GM19328 (cell line): ENCODE measurements around the gene TRAF6.
"Not testable (repeated sequence)": the region's sequence is repeated elsewhere in the genome, so short reads cannot be mapped to it uniquely, and the experiment has no call there.

Source experiments
- ATAC-seq: cut with Tn5 transposase; IDR thresholded peaks from one replicate; pipeline ENCODE4 v1.9.1; 2021; ENCODE audit warnings: mild to moderate bottlenecking, moderate library complexity; ENCODE audit not compliant: unreplicated experiment

TRAF6 gene, protein sequence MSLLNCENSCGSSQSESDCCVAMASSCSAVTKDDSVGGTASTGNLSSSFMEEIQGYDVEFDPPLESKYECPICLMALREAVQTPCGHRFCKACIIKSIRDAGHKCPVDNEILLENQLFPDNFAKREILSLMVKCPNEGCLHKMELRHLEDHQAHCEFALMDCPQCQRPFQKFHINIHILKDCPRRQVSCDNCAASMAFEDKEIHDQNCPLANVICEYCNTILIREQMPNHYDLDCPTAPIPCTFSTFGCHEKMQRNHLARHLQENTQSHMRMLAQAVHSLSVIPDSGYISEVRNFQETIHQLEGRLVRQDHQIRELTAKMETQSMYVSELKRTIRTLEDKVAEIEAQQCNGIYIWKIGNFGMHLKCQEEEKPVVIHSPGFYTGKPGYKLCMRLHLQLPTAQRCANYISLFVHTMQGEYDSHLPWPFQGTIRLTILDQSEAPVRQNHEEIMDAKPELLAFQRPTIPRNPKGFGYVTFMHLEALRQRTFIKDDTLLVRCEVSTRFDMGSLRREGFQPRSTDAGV

DNA sequence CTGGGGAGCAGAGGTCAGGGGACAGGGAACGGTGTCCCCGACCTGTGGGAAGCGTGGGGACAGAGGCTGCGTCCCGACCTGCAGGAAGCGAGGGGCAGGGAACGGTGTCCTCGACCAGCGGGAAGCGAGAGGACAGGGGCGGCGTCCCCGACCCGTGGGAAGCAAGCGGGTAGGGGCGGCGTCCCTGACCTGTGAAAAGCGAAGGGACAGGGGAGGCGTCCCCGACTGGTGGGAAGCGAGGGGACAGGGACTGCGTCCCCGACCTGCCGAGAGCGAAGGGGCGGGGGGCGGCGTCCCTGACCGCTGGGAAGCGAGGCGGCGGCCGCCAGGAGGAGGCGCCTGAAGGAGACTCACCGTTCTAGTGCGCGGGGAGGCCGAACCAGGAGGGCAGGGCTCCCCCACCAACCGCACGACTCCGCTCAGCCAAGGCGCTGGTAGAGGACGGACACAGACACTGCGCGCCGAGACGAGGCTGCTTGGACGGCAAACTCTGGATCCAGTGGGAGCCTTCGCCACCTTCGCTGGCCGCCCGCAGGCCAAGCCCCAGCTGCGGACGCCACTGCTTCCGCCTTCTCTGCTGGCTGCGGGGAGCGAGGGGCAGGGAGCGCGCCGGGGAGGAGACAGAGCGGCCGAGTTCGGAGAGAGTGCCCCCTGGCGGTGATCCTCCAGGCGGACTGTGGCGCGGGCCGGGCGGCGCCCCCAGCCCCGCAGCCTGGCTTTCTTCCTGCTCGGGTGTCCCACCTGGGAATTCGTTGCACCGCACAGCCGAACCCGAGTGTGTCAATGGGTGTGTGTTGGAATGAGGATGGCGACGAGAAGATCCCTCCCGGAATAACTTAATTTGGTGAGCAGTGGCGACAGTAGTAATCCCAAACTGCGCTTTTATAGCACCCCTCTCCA, at the start of gene TRAF6:
TSS of gene TRAF6 (minus strand) at position 579 of the 900 bp plus-strand sequence. CDS start 8,757 bp downstream, outside the sequence.
- peak; percentile 96 for ATAC-seq

DNA sequence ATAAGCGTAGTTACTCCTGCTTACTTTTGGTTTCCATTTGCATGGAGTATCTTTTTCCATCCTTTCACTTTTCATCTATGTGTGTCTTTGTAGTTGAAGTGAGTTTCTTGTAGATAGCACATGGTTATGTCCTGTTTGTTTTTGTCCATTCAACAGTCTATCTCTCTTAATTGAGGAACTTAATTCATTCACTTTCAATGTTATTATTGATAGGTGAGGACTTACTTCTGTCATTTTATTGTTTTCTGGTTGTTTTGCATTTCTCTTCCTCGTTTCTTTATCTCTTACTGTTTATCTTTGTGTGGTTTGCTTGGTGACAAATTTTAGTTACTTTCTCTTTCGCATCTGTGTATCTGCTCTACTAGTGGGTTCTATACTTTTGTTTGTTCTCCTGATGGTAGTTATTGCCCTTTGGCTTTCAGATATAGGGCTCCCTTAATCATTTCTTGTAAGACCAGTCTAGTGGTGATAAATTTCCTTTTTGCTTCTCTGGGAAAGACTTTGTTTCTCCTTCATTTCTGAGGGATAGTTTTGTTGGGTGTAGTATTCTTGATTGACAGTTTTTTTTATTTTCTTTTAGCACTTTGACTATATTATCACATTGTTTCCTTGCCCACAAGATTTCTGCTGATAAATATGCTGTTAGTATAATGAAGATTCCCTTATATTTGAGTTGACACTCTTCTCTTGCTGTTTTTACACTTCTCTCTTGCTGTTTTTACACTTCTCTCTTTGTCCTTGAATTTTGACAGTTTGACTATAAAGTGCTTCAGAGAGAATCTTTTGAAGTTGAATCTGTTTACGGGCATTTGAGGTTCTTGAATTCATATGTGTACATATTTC, 48.7 kb upstream of the TRAF6 start:
- peak; percentile 83 for ATAC-seq

DNA sequence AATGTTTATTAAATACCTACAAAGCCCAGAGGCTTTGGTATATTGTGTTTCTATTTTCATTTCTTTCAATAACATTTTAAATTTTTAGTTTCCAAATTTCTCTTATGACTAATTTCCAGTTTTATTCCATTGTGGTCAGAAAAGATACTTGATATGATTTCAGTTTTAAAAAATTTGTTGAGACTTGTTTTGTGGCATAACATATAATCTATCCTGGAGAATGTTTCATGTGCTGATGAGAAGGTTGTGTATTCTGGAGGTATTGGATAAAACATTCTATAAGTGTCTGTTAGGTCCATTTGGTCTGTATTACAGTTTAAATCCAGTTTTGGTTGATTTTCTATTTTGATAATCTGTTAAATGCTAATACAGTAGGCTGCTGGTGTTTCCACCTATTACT, 47.9 kb upstream of the TRAF6 start:
- no peak for ATAC-seq

DNA sequence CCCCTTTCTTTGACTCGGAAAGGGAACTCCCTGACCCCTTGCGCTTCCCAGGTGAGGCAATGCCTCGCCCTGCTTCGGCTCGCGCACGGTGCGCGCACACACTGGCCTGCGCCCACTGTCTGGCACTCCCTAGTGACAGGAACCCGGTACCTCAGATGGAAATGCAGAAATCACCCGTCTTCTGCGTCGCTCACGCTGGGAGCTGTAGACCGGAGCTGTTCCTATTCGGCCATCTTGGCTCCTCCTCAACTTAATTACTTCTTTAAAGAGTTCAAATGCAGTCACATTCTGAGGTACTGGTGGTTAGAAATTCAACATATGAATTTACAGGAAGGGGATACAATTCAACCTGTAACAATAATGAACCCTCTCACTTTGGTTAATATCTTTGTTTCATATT, 47.3 kb upstream of the TRAF6 start:
- not testable (repeated sequence) for ATAC-seq

DNA sequence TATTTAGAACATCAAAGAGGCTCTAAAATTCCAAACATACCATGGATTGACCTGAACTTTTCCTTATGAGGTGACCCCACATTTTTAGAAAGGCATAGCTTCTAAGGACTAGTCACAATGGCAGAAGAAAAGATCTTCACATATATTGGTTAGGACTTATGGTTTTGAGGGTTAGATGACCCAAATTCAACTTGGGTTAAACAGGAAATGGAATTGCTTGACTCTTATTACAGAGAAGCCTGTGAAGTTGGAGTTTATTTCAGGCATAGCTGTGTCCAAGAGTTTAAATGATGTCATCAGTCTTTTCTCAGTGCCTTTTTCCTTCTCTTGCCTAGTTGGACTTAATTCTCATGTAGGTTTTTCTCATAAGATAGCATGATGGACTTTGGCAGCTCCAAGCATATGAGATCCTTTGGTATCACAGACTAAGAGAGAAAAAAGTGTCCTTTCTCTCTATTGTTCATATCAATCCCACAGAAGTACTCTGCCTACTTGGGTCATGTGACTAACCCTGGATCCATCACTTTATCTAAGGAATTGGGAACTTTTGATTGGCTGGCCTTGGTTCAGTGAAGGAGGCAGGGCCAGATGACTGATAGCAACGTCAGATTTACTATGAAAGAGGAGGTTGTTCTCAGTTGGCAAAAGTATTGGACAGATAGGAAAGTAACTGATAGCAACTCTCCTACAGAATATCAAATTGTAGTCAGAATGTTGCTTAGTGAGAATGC, 40.5 kb upstream of the TRAF6 start:
- no peak for ATAC-seq

DNA sequence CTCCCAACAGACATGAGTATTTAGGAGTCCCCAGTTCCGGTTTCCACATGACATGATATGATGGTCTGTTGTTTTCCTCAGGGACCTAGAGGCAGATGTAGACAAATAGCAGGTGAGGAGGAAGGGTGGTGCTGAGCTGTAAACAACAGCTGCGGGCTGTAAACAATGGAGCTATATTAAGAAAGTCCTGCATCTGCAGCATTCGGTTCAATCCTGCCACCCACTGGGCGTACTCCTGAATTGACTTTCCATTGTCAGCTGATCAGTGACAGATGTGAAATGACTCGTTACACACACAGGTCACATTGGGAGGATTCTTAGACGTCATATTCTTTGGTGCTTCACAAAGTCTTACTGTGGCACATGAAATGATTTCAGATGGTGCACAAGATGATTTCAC, 30.9 kb upstream of the TRAF6 start:
- ATAC-seq = peak; percentile 95

DNA sequence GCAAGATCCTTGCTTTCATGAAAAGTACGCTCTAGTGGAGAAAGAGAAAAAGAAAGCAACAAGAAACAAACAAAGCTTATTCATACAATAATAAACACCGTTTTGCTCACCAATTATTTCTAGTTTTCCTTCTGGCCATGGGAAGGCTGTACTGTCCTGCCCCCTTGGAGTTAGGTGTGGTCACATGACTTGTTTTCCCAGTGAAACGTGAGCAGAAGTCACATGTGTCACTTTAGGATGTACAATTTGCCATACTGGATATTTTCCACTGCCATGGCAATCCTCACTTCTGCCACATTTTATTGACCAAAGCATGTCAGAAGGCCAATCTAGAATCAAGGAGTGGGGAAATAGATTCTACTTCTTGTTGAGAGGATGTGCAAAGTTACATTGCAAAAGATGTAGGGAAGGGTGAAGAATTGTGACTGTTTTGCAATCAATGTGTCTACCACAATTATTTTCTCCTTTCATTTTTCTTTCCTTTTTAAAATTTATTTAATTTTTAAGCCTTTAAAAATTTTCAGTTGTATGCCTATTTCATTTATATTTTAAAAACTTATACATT, 24.3 kb upstream of the TRAF6 start:
- ATAC-seq = no peak

DNA sequence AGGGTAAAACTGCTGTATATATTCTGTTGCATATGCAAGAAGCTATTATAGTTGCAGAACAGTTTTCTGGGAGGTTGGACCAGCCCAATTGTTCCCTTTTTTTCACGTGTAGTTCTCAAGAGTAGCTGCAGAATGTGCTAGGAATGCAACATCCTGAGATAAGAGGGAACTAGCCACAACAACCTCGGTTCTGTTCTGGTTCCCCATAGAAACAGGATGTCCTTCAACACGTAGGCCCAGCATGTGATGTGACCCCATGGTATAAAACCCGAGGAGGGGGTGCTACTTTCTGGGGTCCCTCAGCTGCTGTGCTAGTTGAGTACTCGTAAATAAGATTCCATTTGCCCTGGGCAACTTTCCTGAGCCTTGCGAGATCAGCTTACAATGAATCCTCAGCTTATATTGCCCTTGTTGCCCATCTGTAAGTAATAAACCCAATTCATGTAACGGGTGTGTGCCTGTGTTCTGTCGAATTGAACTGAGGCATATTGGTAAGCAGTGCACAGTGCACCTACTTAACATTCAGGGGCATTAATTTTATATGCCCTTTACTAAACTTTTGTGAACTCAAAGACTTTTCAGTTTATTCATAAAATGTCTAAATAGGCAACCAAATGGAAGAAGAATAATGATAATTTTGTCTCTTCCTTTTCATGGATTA, 23.0 kb upstream of the TRAF6 start:
- no peak for ATAC-seq

DNA sequence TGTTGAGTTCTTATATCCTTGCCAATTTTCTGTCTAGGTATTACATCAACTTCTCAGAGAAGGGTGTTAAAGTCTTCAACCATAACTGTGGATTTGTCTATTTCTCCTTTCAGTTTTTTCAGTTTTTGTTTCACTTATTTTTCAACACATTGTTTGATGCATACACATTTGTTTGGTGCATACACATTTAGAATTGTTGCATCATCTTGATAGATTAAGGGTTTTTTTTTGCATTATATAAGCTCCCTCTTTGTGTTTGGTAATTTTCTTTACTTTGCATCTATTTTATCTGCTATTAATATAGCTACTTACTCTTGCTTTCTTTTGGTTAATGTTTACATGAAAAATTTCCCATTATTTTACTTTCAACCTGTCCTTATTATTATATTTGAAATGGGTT, 20.8 kb upstream of the TRAF6 start:
- no peak for ATAC-seq

DNA sequence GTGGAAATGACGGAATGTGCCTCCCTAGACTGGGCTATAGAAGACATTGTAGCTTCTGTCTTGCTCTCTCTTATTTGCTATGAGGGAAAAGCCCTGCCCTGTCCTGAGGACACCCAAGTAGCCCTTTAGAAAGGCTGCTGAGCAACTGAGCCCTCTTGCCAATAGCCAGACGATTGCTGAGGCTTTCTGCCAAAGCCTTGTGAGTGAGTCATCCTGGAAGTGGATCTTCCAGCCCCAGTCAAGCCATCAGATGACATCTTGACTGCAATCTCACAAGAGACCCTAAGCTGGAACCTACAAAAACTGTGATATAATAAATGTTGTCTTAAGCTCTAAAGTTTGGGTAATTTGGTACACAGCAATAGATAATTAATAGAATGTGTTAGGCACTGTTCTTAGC, 3.9 kb upstream of the TRAF6 start:
- ATAC-seq = no peak

DNA sequence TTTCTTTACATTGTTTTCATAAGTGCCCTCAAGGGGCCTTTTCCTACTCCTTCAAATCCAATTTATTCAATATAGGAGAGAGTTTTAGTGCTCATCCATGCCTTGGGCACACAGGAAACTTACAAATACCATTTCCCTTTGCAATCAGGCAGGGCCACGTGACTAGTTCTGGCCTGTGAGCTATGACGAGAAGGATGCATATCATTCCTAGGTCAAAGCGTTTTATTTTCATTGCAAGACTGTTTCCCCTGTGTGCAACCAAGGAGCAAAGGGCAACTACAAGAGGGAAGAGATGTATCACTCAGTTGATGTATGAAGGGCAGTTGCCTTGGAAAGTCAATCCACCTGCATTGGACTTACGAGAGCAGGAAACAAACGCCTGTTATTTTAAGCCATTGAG, 1.9 kb upstream of the TRAF6 start:
- no peak for ATAC-seq

DNA sequence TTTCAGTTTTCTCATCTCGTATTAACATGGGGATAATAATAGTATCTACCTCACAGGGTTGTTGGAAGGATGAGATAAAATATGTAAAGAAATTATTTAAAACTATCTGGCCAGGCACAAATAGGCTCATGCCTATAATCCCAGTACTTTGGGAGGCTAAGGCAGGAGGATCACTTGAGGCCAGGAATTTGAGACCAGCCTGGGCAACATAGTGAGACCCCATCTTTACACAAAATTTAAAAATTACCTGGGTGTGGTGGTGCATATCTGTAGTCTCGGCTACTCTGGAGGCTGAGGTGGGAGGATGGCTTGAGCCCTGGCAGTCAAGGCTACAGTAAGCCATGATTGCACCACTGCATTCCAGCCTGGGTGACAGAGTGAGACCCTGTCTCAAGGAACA, 990 bp upstream of the TRAF6 start:
- not testable (repeated sequence) for ATAC-seq

DNA sequence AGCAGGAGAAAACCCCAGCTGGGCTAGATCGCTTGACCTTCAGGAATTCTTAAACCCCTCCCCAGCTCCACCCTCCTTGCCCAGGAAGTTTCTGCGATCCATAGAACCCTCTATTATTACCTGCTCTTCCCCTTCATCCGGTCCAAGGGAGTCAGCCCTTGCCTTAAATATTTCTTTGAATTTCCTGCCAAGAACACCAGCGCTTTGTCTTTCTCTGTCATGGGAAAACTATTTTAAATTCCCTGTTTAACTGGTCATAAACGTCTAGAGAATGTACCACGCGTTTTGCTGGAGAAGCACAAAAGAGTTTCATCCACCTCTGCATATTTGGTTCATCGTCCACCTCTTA, 496 bp upstream of the TRAF6 start:
- no peak for ATAC-seq

DNA sequence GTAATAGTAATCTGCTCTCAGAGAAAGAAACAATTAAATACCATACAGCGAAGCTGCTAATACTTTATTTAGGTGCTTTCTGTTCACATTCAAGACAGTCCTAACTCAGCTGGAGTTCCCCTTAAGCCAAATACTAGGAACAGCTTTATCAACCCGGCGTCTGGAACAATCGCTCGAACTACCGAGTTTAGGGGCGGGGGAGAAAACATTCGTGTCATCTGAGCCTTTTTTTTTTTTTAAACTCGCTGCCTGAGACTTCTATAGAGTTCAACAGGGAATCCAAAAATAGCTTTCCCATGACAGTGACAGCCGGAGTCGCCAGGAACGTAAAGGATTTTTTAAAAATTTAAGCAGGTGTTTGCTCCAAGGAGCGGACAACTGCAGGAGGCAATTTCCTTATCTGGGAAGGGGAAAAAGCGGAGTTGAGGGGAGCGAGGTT, 852 bp downstream of the TRAF6 start:
- peak; percentile 7 for ATAC-seq

DNA sequence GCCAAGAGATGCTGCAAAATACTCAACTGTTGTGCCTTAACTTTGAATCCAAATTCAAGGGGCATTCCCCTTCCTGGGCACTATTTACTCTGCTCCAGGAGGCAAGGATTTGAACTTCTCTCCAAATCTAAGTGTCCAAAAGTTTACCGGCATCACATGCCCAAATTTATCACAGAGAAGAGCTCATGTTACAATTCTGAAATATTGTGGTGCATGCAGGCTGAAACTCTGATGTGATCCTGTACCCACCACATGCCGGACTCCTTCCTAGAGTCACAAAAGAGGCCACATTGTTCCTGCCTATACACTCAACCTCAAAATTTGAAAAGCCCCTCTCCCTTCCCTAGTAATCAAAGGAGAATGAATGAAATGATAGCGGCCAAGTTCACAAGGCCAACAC, 1.3 kb downstream of the TRAF6 start:
- ATAC-seq = no peak

DNA sequence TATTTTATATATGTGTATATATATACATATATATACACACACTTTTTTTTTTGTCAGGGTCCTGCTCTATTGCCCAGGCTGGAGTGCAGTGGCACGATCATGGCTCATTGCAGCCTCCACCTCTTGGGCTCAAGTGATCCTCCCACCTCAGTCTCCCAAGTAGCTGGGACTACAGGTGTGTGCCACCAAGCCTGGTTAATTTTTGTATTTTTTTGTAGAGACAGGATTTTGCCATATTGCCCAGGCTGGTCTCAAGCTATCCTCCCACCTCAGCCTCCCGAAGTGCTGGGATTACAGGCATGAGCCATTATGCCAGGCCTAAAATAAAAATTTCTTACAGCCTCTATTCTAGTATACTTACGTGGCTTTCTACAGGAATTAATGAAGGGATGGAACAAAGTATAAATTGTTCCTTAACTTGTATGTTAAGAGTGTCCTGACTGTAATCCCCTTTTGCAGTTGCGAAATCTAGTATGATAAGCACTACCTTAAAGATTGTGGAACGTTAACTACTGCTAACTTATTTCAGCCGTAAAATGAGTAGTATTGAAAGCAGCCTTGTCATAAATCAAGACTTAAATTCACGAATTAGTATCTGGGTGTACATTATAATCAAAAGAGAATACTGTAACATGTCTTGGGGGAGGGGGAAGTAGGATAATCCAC, 2.1 kb downstream of the TRAF6 start:
- ATAC-seq = no peak

DNA sequence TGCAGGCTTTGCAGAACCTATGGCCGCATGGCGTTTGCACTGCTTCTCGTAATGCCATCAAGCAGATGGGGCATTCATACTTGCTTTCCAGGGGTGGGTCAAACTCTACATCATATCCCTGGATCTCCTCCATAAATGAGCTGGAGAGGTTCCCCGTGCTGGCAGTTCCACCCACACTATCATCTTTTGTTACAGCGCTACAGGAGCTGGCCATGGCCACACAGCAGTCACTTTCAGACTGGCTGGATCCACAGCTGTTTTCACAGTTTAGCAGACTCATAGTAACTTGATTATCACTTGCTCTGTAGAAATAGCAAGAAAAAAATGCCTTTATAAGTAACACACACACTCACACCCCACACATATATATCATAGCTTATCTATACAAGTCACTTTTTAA, 8.8 kb downstream of the TRAF6 start:
- no peak for ATAC-seq

DNA sequence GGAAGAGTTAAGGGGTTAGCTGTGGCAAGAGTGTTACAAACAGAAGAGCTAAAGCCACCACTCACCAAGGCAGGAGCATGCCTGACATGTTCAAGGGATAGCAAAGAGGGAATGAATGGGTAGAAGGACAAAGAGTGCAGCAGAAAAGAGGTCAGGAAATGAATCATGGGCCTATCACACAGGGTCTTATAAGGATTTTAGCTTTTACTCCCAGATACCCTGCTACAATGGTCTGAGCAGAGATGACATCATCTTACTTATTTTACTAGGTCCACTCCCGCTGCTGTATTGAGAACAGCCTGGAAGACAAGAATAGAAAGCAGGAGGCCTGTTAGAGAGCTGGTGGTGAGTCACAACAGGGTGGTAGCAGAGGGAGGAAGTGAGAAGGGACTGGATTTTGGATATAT, 9.8 kb downstream of the TRAF6 start:
- ATAC-seq = no peak

DNA sequence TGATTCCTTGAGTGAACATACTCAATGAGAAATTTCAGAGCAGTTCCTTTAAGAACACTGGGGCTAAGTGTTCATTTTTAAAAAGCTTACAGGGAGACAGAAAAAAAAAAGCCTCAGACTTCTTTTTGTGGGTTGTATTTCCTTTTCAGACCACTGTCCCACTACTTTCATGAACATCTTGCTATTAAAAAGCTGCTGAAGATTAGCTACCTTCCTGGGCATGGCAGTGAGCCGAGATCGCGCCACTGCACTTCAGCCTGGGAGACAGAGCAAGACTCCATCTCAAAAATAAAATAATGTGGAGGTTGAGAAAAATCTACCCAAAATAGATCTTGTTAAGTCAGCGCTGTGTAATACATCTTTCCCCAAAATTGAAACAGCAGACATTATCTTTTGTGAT, 10.8 kb downstream of the TRAF6 start:
- ATAC-seq = no peak
